AG20443 (cell line): ENCODE results near the gene DNTTIP2.
A peak's percentile ranks its signal among the peaks of the same experiment; 100 is the strongest.
"Not testable (repeated sequence)": the region's sequence is repeated elsewhere in the genome, so short reads cannot be mapped to it uniquely, and the experiment has no call there.

Source experiments
- DNase-seq: peaks from one replicate; pipeline ENCODE4 v3.0.0; 2012; ENCODE audit warnings: low spot score, mixed read lengths

DNTTIP2 gene

GRCh38 chr1:93877529-93877928, 1.5 kb downstream of the DNTTIP2 start:
- DNase-seq, result no peak

GRCh38 chr1:93876244-93876643, 2.8 kb downstream of the DNTTIP2 start:
- no peak for DNase-seq

DNA sequence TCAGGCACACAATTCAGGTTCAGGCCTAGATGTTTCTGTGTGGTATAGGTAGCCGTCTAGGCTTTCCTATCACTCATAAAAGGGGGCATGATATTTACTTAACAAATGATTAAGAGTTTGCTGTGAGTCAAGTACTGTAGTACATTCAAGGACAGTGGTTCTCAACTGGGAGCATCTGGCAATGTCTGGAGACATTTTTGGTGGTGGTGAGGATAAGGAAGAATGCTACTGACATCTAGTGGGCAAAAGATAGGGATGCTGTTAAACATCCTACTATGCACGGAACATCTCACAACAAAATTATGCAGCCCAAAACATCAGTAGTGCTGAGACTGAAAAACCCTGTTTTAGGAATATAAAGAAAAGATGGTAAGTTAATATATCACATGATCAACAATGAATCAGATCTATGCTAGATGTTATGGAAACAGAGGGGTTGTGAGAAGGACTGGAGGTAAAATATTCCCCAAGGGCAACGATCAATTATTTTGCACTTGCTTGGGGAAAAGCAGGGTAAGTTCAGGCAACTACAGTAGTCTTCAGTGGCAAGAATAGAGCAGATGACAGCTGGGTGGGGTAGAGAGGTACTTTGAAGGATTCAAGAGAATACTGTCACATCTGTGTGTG, 4.9 kb downstream of the DNTTIP2 start:
- peak; percentile 21 for DNase-seq

GRCh38 chr1:93871366-93871765, 7.6 kb downstream of the DNTTIP2 start:
- DNase-seq, result no peak

GRCh38 chr1:93869653-93870052, 9.4 kb downstream of the DNTTIP2 start:
- DNase-seq, result no peak

DNA sequence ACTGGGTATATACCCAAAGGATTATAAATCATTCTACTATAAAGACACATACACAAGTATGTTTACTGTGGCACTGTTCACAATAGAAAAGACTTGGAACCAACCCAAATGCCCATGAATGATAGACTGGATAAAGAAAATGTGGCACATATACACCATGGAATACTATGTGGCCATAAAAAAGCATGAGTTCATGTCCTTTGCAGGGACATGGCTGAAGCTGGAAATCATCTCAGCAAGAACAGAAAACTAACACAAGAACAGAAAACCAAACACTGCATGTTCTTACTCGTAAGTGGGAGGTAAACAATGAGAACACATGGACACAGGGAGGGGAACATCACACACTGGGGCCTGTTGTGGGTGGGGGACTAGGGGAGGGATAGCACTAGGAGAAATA, 10.5 kb downstream of the DNTTIP2 start:
- not testable (repeated sequence) for DNase-seq

GRCh38 chr1:93865253-93865652, 13.8 kb downstream of the DNTTIP2 start:
- no peak for DNase-seq

DNA sequence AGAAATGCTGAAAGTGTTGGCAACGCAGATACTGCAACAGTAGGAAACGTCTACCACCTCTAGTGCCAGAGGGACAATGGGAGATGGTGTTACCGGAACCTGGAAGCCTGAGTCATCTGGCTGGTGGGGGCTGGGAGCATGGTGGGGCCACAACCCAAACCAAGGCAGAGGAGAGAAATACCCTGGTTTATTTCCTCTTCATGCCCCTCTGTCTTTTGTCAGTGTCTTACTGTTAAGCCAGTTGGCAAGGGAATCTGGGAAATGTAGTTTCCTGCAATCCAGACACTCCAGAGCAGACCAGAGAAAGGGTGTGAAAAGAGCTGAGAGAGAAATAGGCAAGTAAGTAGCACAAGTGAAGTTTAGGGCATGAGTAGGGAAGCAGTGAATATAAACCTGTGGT, 14.8 kb downstream of the DNTTIP2 start:
- DNase-seq, result no peak

DNA sequence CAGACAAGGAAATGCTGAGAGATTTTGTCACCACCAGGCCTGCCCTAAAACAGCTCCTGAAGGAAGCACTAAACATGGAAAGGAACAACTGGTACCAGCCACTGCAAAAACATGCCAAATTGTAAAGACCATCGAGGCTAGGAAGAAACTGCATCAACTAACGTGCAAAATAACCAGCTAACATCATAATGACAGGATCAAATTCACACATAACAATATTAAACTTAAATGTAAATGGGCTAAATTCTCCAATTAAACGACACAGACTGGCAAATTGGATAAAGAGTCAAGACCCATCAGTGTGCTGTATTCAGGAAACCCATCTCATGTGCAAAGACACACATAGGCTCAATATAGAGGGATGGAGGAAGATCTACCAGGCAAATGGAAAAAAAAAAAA, 21.4 kb downstream of the DNTTIP2 start:
- not testable (repeated sequence) for DNase-seq

GRCh38 chr1:93855983-93856382, 23.0 kb downstream of the DNTTIP2 start:
- not testable (repeated sequence) for DNase-seq

DNA sequence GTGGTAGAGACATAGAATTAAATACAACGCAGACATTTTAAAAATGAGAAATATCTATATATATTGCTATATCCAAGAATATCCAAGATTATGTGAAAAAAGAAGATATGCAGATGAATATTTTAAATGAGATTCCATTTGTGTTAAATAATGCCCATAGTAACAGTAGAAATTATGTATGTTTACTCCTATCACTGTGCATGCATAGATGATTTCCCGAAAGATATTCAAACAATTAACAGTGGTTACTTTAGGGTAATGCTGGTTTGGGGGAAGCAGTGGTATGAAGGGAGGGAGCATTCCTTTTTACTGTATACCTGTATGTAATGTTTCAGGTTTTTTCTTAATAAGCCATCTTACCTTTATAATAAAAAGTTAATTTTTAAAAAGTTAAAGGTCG, 25.1 kb downstream of the DNTTIP2 start:
- no peak for DNase-seq

DNA sequence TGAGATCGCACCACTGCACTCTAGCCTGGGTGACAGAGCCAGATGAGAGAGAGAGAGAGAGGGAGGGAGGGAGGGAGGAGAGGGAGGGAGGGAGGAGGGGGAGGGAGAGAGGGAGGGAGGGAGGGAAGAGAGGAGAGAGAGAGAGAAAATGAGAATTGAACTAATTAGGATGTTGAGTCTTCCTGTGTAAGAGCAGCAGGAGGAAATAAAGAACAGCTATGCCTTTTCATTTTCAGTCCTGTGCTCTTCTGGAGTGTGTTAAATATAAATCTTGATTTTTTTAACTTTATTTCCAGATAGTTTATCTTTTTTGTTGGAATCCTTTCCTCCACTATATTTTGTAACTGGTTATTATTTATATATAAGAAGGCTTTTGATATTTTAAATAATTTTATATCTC, 27.1 kb downstream of the DNTTIP2 start:
- DNase-seq, result no peak

DNA sequence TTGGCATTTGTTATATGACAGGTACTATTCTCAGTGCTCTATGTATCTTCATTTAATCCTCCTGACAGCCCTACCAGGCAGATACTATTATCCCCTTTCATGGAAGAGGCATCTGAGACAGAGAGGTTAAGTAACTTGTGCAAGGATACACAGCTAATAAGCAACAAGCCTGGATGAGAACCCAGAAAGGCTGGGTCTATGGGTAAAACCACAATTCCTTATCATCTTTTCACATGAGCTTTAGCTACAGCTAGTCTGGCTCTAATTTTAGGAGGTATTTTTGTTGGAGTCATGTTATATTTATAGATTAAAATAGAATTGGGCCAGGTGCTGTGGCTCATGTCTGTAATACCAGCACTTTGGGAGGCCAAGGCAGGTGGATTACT, 27.7 kb downstream of the DNTTIP2 start:
- no peak for DNase-seq

GRCh38 chr1:93850687-93851326, 28.2 kb downstream of the DNTTIP2 start:
- not testable (repeated sequence) for DNase-seq

- no peak for DNase-seq
These were observed 30.6 kb downstream of the DNTTIP2 start for GRCh38 chr1:93848350-93848883.

DNA sequence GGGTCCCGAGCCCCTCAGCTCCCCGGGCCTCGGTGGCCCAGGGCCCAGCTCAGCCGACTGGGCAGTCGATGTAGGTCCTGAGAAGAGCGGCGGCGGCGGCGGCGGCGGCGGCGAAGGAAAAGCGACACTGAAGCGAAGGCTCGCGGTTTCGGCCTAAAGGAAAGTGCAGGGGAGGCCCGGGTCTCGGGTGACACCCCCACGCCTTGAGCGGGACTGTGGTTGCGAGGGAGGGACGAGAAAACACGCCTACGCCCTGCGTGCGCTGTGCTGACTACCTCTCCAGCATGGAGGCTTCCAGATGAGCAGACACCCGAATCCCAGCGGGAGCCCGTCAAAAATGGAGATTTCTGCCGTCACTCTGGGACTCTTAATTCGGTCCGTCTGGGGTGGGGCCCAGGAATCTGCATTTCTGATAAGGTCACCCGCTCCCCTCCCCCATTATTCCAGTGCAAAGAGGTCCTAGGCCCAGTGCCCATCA, 31.2 kb downstream of the DNTTIP2 start:
- peak; percentile 68 for DNase-seq

DNA sequence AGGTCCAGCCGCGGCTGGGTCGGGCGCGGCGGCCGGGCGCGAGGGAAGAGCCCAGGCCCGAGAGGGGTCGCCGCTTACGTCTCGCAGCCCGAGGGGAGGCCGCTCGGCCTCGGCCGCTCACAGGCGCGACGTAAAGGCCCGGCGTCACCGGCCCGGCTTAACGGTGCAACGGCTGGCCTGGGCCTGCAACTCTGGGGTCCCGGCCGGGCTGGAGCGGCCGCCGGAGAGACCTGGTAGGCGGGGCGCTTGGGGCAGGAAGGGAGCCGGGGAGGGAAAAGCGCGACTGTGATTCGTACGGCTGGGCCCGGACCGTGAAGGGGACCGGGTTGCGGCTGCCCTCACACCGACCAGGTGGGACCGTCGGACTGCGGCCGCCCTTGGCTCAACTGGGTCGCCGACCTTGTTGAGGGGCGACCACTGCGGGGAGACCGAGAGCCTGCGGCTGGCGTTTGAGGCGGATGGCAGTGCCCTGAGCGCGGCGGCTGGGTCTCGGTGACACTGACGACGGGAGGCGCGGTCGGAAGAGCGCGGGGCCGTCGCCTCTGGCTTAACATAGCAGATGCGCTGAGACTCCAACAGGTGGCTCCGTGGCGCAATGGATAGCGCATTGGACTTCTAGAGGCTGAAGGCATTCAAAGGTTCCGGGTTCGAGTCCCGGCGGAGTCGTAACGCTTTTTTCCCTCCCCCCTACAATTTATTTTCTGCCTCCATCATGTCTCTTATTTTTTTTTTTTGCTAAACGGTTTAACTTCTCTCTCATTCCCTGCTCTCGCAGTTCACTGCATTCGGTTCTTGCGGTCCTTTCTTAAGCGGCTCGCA, 31.8 kb downstream of the DNTTIP2 start:
- DNase-seq, result peak; percentile 77

GRCh38 chr1:93846206-93846991, 32.6 kb downstream of the DNTTIP2 start:
- DNase-seq, result peak; percentile 86

DNA sequence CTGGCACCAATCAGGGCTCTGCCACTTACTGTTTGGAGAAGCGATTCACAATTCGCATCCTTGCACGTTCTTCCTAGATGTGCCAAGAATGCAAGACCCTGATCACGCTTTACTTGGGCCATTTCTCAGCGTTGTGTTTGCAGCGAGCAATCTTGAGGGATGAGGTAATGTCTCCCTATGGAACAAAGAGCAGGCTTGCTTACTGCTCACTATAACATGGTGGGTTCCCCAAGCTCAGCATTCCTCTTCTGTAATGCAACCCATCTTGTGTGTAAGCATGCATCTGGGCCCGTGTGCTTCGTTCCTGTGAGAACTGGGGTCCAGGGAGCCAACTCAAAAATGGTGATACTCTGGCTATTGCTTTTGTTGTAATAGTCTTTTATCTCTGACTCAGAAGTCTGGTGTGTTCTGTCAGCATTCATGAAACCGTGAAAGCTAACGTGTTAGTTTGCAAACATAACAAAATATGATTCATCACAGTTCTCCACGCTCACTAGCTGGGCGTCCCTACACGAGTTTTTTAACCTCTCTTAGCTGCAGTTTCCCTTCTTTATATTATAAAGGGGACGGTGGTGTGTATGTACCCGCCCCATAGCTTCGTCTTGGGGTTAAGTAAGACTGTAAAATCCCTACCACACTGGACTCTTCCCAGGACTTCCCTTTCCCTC, 33.3 kb downstream of the DNTTIP2 start:
- DNase-seq, result peak; percentile 62

- peak; percentile 70 for DNase-seq
These were observed 34.6 kb downstream of the DNTTIP2 start for GRCh38 chr1:93844262-93845045.
